ENCODE data around the gene OR10R2. TPM values are rescaled to one million over a fixed set of nuclear protein-coding genes. Genes with fewer than 3 reads are reported as not detected.

OR10R2 gene
- total RNA-seq, 1 donor from 2014 or later = not detected

GRCh38 chr1:158509471-158510156, 37.6 kb downstream of the OR10R2 start:
- H3K27ac ChIP-seq = no peak overlapping the region
- no peak overlapping the region for H3K4me3 ChIP-seq
- no peaks in the 10 kb centered on the region for H3K9me3 ChIP-seq
- intact Hi-C loops (cut with DNase I) = no loop called here
- DNase-seq (no peak), ATAC-seq (no peak)
- TF ChIP-seq, protein P1, sequence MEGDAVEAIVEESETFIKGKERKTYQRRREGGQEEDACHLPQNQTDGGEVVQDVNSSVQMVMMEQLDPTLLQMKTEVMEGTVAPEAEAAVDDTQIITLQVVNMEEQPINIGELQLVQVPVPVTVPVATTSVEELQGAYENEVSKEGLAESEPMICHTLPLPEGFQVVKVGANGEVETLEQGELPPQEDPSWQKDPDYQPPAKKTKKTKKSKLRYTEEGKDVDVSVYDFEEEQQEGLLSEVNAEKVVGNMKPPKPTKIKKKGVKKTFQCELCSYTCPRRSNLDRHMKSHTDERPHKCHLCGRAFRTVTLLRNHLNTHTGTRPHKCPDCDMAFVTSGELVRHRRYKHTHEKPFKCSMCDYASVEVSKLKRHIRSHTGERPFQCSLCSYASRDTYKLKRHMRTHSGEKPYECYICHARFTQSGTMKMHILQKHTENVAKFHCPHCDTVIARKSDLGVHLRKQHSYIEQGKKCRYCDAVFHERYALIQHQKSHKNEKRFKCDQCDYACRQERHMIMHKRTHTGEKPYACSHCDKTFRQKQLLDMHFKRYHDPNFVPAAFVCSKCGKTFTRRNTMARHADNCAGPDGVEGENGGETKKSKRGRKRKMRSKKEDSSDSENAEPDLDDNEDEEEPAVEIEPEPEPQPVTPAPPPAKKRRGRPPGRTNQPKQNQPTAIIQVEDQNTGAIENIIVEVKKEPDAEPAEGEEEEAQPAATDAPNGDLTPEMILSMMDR (IDR thresholded peaks at IDR 0.05) = no peak
- H3K36me3 ChIP-seq = no peaks in the 10 kb centered on the region
- no peaks in the 10 kb centered on the region for H3K27me3 ChIP-seq
- no peaks in the 10 kb centered on the region for H3K4me1 ChIP-seq

- intact Hi-C loops (cut with DNase I) = no loop called here
- Histone ChIP-seq H3K9me3 (no peaks in the 10 kb centered on the region), H3K27me3 (no peaks in the 10 kb centered on the region), H3K27ac (no peak overlapping the region), H3K4me3 (no peak overlapping the region), H3K36me3 (no peaks in the 10 kb centered on the region), H3K4me1 (no peaks in the 10 kb centered on the region)
- DNase-seq (no peak), ATAC-seq (no peak)
- TF ChIP-seq, protein P1 (IDR thresholded peaks at IDR 0.05) = no peak
Observed at GRCh38 chr1:158516966-158517365, 44.9 kb downstream of the OR10R2 start.

DNA sequence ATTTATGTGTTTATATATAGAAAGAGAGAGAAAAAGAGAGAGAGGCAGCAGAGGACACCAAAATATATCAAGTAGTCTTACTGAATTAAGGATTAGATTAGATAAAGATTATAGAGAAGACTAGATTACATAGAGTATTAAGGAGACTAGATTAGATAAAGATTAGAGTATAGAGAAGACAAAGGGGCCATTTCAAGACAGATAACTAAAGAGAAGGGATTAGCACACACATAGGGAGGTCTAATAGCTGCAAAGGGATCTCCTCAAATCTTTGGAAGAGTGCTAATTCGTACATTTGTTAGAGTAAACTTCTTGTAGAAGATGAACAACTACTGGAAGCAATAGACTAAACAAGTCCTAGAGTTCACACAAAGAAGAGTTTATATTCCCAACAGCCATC, 48.0 kb downstream of the OR10R2 start:
- DNase-seq (no peak), ATAC-seq (no peak)
- no peaks in the 10 kb centered on the region for H3K36me3 ChIP-seq
- intact Hi-C loops (cut with DNase I) = no loop called here
- H3K9me3 ChIP-seq = no peaks in the 10 kb centered on the region
- H3K27me3 ChIP-seq = no peaks in the 10 kb centered on the region
- H3K4me1 ChIP-seq = no peaks in the 10 kb centered on the region
- H3K4me3 ChIP-seq = no peak overlapping the region
- TF ChIP-seq, protein P1 (IDR thresholded peaks at IDR 0.05) = no peak
- H3K27ac ChIP-seq = no peak overlapping the region

- Histone ChIP-seq H3K4me1 (no peaks in the 10 kb centered on the region), H3K36me3 (no peaks in the 10 kb centered on the region), H3K4me3 (no peak overlapping the region), H3K27me3 (no peaks in the 10 kb centered on the region), H3K9me3 (no peaks in the 10 kb centered on the region), H3K27ac (no peak overlapping the region)
- TF ChIP-seq, protein P1 (IDR thresholded peaks at IDR 0.05) = no peak
- DNase-seq (no peak), ATAC-seq (no peak)
- intact Hi-C loops (cut with DNase I) = no loop called here
Observed at GRCh38 chr1:158520955-158521665, 49.1 kb downstream of the OR10R2 start.

DNA sequence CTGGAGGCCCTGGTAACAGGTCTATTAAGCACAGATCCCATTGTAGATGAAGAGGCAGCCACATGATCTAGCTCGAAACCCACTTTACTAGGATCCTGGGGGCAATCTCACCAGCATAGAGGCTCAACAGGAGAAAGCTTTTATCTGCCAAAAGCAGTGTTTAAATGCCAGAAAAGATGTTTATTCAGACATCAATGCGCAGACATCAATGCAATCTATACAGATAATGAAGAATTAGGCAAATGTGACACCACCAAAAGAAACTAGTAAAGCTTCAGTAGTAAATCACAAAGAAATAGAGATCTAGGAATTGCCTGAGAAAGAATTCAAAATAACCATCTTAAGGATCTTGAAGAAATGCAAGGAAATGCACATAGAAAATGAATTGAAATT, 49.6 kb downstream of the OR10R2 start:
- no peak for DNase-seq
- no peak overlapping the region for H3K27ac ChIP-seq
- no peak for ATAC-seq
- TF ChIP-seq, protein P1 (IDR thresholded peaks at IDR 0.05) = no peak
- H3K9me3 ChIP-seq = no peaks in the 10 kb centered on the region
- no peaks in the 10 kb centered on the region for H3K36me3 ChIP-seq
- H3K4me3 ChIP-seq = no peak overlapping the region
- no peaks in the 10 kb centered on the region for H3K4me1 ChIP-seq
- no peaks in the 10 kb centered on the region for H3K27me3 ChIP-seq
- intact Hi-C loops (cut with DNase I) = no loop called here
